ENCODE measurements around the gene CAPN1. TPM values are rescaled to one million over a fixed set of nuclear protein-coding genes. Genes with fewer than 3 reads are reported as not detected.

CAPN1 gene
- total RNA-seq, 1 donor from 2014 or later, result 74.6 TPM

DNA sequence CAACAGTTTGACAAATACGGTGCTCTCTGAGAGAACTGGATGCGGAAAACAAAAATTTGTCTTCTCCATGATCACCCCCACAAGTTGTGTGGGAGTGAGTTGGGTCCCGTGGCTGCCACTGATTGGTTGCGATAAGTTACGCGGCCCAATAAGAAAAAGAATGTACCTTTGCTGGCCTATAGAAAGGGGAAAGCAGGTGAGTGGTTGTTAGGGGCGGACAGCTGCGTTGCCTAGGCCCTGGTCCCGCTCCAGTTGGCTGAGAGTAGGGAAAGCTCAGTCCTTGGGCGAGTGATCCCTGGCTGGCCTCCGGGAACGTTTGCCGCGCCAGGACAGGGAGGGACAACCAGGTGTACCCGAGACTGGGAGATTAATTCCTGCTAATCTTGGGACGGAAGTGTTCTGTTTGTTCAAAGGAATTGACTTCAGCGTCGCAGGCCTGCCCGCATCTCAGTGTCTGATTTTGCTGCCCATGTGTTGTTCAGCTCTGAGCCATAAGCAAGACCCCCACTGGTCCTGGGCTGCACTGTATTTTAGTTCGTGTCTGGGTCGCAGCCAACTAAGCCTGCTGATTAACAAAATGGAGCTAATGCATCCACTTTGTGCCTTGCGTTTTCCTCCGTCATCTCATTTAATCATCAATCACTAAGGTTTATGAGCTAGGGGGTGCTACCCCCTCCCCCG is 46.6 kb upstream of the CAPN1 start:
- peak overlapping the region; percentile 99 for H3K4me3 ChIP-seq
- intact Hi-C loops (cut with micrococcal nuclease), result no loop called here
- peaks cover 30% of the 10 kb centered on the region for H3K36me3 ChIP-seq
- H3K27ac ChIP-seq (replicated peaks), result peak overlapping the region; percentile 100
- DNase-seq, result peak; percentile 89
- H3K9me3 ChIP-seq (replicated peaks), result no peaks in the 10 kb centered on the region
- TF ChIP-seq, protein P1, sequence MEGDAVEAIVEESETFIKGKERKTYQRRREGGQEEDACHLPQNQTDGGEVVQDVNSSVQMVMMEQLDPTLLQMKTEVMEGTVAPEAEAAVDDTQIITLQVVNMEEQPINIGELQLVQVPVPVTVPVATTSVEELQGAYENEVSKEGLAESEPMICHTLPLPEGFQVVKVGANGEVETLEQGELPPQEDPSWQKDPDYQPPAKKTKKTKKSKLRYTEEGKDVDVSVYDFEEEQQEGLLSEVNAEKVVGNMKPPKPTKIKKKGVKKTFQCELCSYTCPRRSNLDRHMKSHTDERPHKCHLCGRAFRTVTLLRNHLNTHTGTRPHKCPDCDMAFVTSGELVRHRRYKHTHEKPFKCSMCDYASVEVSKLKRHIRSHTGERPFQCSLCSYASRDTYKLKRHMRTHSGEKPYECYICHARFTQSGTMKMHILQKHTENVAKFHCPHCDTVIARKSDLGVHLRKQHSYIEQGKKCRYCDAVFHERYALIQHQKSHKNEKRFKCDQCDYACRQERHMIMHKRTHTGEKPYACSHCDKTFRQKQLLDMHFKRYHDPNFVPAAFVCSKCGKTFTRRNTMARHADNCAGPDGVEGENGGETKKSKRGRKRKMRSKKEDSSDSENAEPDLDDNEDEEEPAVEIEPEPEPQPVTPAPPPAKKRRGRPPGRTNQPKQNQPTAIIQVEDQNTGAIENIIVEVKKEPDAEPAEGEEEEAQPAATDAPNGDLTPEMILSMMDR (IDR thresholded peaks at IDR 0.05; ENCODE audit: borderline replicate concordance), result no peak
- H3K4me1 ChIP-seq, result peaks cover 35% of the 10 kb centered on the region
- no peaks in the 10 kb centered on the region for H3K27me3 ChIP-seq (ENCODE audit: low read depth)

DNA sequence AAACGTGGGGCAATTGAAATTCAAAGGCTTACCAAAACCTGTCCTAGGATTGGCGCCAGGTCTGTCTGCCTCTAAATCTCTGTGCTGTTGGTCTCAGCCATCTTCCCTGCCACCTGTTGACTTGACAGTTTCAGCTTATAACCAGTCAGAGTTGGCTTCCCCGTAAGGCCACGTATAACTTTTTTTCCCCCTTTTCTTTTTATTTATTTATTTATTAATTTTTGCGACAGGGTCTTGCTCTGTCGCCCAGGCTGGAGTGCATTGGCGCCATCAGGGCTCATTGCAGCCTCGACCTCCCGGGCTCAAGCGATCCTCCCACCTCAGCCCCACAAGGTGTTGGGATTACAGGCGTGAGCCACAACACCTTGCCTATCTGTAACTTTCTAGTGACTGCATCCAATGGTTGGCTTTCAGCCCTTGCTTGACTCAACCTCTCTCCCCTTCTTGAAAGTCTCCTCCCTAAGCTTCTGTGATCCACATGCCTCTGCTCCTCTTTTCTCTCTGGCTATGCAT is 46.0 kb upstream of the CAPN1 start:
- H3K36me3 ChIP-seq, result peaks cover 24% of the 10 kb centered on the region
- no peaks in the 10 kb centered on the region for H3K9me3 ChIP-seq (replicated peaks)
- peaks cover 35% of the 10 kb centered on the region for H3K4me1 ChIP-seq
- TF ChIP-seq, protein P1 (IDR thresholded peaks at IDR 0.05; ENCODE audit: borderline replicate concordance), result no peak
- intact Hi-C loops (cut with micrococcal nuclease), result no loop called here
- no peaks in the 10 kb centered on the region for H3K27me3 ChIP-seq (ENCODE audit: low read depth)
- H3K4me3 ChIP-seq, result peak overlapping the region; percentile 99
- no peak for DNase-seq
- H3K27ac ChIP-seq (replicated peaks), result peak overlapping the region; percentile 100

DNA sequence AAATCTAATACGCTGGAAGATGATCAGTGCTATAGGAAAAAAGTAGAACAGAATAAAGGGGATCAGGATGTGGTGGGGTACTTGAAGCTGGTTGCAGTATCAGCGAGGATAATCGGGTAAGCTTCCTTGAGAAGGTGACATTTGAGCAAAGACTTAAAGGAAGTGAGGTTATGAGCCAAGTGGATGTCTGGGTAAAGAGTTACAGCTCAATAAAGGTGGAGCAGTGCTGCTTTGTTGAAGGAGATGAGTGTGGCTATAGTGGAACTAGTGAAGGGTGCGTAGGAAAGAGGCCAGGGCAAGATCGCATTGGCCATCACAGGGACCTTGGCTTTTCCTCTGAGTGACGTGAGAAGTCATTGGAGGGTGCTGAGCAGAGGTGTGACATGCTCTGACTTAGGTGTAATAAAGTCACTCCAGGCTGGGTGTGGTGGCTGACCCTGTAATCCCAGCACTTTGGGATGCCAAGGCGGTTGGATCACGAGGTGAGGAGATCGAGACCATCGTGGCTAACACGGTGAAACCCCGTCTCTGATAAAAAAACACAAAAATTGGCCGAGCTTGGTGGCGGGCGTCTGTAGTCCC is 45.1 kb upstream of the CAPN1 start:
- no peaks in the 10 kb centered on the region for H3K9me3 ChIP-seq (replicated peaks)
- no peaks in the 10 kb centered on the region for H3K27me3 ChIP-seq (ENCODE audit: low read depth)
- intact Hi-C loops (cut with micrococcal nuclease), result no loop called here
- DNase-seq, result no peak
- peaks cover 15% of the 10 kb centered on the region for H3K36me3 ChIP-seq
- TF ChIP-seq, protein P1 (IDR thresholded peaks at IDR 0.05; ENCODE audit: borderline replicate concordance), result no peak
- H3K4me3 ChIP-seq, result no peak overlapping the region
- no peak overlapping the region for H3K27ac ChIP-seq (replicated peaks)
- peaks cover 35% of the 10 kb centered on the region for H3K4me1 ChIP-seq

DNA sequence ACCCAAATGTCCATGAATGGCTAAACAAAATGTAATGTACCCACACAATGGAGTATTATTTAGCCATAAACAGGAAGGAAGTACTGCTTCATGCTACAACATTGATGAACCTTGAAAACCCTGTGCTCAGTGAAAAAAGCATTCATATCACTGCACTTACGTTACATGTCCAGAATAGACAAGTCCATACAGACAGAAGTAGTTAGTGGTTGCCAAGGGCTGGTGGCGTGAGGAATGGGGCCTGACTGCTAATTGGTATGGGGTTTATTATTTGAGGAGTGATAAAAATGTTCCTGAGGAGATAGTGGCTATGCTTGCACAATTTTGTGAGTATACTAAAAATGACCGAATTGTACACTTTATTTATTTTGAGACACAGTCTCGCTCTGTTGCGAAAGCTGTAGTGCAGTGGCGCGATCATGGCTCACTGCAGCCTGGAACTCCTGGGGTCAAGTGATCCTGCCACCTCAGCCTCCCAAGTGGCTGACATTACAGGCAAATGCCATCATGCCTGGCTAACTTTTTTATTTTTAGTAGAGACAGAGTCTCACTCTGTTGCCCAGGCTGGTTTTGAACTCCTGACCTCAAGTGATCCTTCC is 39.7 kb upstream of the CAPN1 start:
- Histone ChIP-seq H3K36me3 (no peaks in the 10 kb centered on the region), H3K4me1 (no peaks in the 10 kb centered on the region), H3K4me3 (no peak overlapping the region), H3K27me3 (ENCODE audit: low read depth) (no peaks in the 10 kb centered on the region), H3K9me3 (replicated peaks) (peaks cover 2% of the 10 kb centered on the region), H3K27ac (replicated peaks) (no peak overlapping the region)
- intact Hi-C loops (cut with micrococcal nuclease), result no loop called here
- no peak for DNase-seq
- TF ChIP-seq, protein P1 (IDR thresholded peaks at IDR 0.05; ENCODE audit: borderline replicate concordance), result no peak

DNA sequence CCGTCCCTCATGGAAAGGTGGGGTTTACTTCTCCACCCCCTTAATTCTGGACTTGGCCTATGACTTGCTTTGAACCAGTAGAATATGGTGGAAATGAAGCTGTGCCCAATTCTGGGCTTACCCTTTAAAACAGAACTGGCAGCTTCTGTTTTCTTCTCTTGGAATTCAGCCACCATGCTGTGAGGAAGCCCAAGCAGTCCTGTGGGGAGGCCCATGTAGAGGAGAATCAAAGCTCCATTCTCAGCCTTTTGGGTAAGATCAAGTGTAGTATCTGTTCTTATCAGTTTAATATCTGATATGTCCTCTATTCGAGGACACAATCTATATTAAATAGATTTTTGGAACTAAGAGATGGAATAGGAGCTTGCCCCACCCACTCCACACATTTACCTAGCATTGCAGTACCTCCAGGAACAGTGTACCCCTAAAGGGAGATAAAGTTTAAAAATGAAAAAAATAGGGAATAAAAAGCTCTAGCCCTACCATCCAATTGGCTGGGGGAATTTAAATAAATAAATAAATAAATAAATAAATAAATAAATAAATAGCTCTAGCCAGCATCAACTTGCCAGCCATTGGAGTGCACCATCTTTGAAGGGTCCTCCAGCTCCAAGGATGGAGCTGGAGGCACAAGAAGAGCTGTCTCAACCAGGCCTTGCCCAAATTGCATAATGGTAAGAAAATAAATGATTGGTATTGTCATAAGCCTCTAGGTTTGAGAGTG is 34.2 kb upstream of the CAPN1 start:
- peaks cover 10% of the 10 kb centered on the region for H3K9me3 ChIP-seq (replicated peaks)
- peaks cover 18% of the 10 kb centered on the region for H3K4me1 ChIP-seq

More for the DNA sequence above, 34.2 kb upstream of the CAPN1 start:
- no peaks in the 10 kb centered on the region for H3K27me3 ChIP-seq (ENCODE audit: low read depth)
- no peak overlapping the region for H3K27ac ChIP-seq (replicated peaks)
- TF ChIP-seq, protein P1 (IDR thresholded peaks at IDR 0.05; ENCODE audit: borderline replicate concordance), result no peak
- no peak for DNase-seq
- intact Hi-C loops (cut with micrococcal nuclease), result no loop called here
- H3K36me3 ChIP-seq, result no peaks in the 10 kb centered on the region
- no peak overlapping the region for H3K4me3 ChIP-seq

Data from left ventricle myocardium inferior (tissue), 1 donor.